ENCODE results near the gene TOPAZ1.

Gene TOPAZ1

GRCh38 chr3:44292947-44293346 is 51.3 kb downstream of the TOPAZ1 start:
- H3K4me3 ChIP-seq (ENCODE audit: low read depth in 1 of 2, low read length in 2 of 2) = no peak overlapping the region
- H3K27ac ChIP-seq (ENCODE audit: low read length) = no peak overlapping the region
- no peaks in the 10 kb centered on the region for H3K4me1 ChIP-seq (ENCODE audit: control insufficient read depth in 1 of 2, insufficient read depth in 2 of 2, low read length in 2 of 2)
- H3K36me3 ChIP-seq (ENCODE audit: control insufficient read depth in 1 of 2, insufficient read depth in 2 of 2, low read length in 2 of 2) = no peaks in the 10 kb centered on the region
- no peaks in the 10 kb centered on the region for H3K9me3 ChIP-seq (ENCODE audit: control insufficient read depth in 1 of 2, low read length in 2 of 2)
- no peaks in the 10 kb centered on the region for H3K27me3 ChIP-seq (ENCODE audit: low read depth, low read length)

DNA sequence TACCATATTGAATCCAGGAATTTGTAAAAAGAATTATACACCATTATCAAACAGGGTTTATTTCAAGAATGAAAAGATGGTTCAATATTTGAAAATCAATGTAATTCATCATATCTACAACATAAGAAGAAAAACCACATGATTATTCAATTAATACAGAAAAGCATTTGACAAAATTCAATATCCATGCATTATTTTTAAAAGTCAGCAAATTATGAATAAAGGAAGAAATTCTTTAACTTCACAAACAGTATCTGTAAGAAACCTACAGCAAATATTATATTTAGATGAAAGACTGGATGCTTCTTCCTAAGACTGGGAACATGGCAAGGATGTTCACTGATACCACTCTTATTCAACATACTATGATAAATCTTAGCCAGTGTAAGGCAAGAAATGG is 55.6 kb downstream of the TOPAZ1 start:
- H3K36me3 ChIP-seq (ENCODE audit: control insufficient read depth in 1 of 2, insufficient read depth in 2 of 2, low read length in 2 of 2) = no peaks in the 10 kb centered on the region
- H3K27me3 ChIP-seq (ENCODE audit: low read depth, low read length) = no peaks in the 10 kb centered on the region
- H3K4me3 ChIP-seq (ENCODE audit: low read depth in 1 of 2, low read length in 2 of 2) = no peak overlapping the region
- H3K27ac ChIP-seq (ENCODE audit: low read length) = no peak overlapping the region
- no peaks in the 10 kb centered on the region for H3K9me3 ChIP-seq (ENCODE audit: control insufficient read depth in 1 of 2, low read length in 2 of 2)
- no peaks in the 10 kb centered on the region for H3K4me1 ChIP-seq (ENCODE audit: control insufficient read depth in 1 of 2, insufficient read depth in 2 of 2, low read length in 2 of 2)

- Histone ChIP-seq H3K36me3 (ENCODE audit: control insufficient read depth in 1 of 2, insufficient read depth in 2 of 2, low read length in 2 of 2) (no peaks in the 10 kb centered on the region), H3K4me3 (ENCODE audit: low read depth in 1 of 2, low read length in 2 of 2) (no peak overlapping the region), H3K9me3 (ENCODE audit: control insufficient read depth in 1 of 2, low read length in 2 of 2) (no peaks in the 10 kb centered on the region), H3K27ac (ENCODE audit: low read length) (no peak overlapping the region), H3K27me3 (ENCODE audit: low read depth, low read length) (no peaks in the 10 kb centered on the region), H3K4me1 (ENCODE audit: control insufficient read depth in 1 of 2, insufficient read depth in 2 of 2, low read length in 2 of 2) (no peaks in the 10 kb centered on the region)
Measured at GRCh38 chr3:44301746-44302145, 60.1 kb downstream of the TOPAZ1 start.

DNA sequence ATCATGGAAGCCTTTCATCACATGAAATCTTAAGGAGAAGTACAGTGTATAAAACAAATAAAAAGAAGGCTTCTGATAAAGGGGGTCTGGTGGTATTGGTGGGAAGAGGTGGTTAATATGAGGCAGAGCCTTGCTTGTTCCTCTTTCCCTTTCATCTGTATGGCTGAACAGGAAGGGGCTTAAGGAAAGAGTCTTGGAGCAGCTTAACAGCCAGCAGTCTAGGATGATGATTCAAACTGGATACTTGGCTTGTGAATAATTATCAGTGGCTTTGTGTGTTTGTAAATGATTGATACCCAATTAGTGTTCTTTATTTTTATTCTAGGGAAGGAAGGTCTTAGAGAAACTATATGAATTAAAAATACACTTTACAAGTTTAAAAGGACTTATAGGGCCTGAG is 67.8 kb downstream of the TOPAZ1 start:
- H3K27me3 ChIP-seq (ENCODE audit: low read depth, low read length) = no peaks in the 10 kb centered on the region
- H3K27ac ChIP-seq (ENCODE audit: low read length) = no peak overlapping the region
- H3K9me3 ChIP-seq (ENCODE audit: control insufficient read depth in 1 of 2, low read length in 2 of 2) = no peaks in the 10 kb centered on the region
- no peaks in the 10 kb centered on the region for H3K36me3 ChIP-seq (ENCODE audit: control insufficient read depth in 1 of 2, insufficient read depth in 2 of 2, low read length in 2 of 2)
- no peak overlapping the region for H3K4me3 ChIP-seq (ENCODE audit: low read depth in 1 of 2, low read length in 2 of 2)
- no peaks in the 10 kb centered on the region for H3K4me1 ChIP-seq (ENCODE audit: control insufficient read depth in 1 of 2, insufficient read depth in 2 of 2, low read length in 2 of 2)

GRCh38 chr3:44318891-44319311 is 77.2 kb downstream of the TOPAZ1 start:
- no peak overlapping the region for H3K4me3 ChIP-seq (ENCODE audit: low read depth in 1 of 2, low read length in 2 of 2)
- H3K36me3 ChIP-seq (ENCODE audit: control insufficient read depth in 1 of 2, insufficient read depth in 2 of 2, low read length in 2 of 2) = no peaks in the 10 kb centered on the region
- H3K4me1 ChIP-seq (ENCODE audit: control insufficient read depth in 1 of 2, insufficient read depth in 2 of 2, low read length in 2 of 2) = no peaks in the 10 kb centered on the region
- H3K9me3 ChIP-seq (ENCODE audit: control insufficient read depth in 1 of 2, low read length in 2 of 2) = no peaks in the 10 kb centered on the region
- H3K27me3 ChIP-seq (ENCODE audit: low read depth, low read length) = no peaks in the 10 kb centered on the region
- no peak overlapping the region for H3K27ac ChIP-seq (ENCODE audit: low read length)

GRCh38 chr3:44321335-44321734 is 79.6 kb downstream of the TOPAZ1 start:
- Histone ChIP-seq H3K9me3 (ENCODE audit: control insufficient read depth in 1 of 2, low read length in 2 of 2) (no peaks in the 10 kb centered on the region), H3K27ac (ENCODE audit: low read length) (no peak overlapping the region), H3K4me1 (ENCODE audit: control insufficient read depth in 1 of 2, insufficient read depth in 2 of 2, low read length in 2 of 2) (no peaks in the 10 kb centered on the region), H3K4me3 (ENCODE audit: low read depth in 1 of 2, low read length in 2 of 2) (no peak overlapping the region), H3K27me3 (ENCODE audit: low read depth, low read length) (no peaks in the 10 kb centered on the region), H3K36me3 (ENCODE audit: control insufficient read depth in 1 of 2, insufficient read depth in 2 of 2, low read length in 2 of 2) (no peaks in the 10 kb centered on the region)

DNA sequence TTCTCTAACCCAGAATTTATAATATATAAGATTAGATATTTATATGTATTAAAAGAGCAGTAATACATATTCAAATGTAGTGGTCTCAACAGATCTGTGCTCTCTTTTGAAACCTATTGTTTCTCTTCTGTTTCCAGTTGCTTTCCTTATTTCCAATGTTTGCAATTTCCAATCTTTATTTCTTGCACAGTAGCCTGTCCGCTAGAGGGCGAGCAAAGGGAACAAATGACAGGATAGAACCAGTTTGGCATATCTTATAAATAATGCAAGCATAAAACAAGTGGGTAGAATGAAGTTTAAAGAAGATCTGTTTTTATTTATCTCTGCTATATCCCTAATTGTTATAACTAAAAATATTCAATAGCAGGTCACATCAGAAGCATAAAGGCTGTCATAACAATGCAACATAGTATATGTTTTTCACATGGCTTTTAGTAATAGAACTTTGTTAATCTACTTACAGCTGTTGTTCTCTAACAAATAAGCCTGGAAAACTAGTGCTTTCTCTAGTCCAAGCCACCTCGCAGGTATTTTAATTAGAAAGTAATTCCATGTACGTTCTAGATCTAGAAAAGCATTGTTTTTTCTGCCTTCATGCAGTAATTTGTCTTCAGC is 81.8 kb downstream of the TOPAZ1 start:
- no peaks in the 10 kb centered on the region for H3K27me3 ChIP-seq (ENCODE audit: low read depth, low read length)

GRCh38 chr3:44324584-44324983 is 82.9 kb downstream of the TOPAZ1 start:
- no peaks in the 10 kb centered on the region for H3K9me3 ChIP-seq (ENCODE audit: control insufficient read depth in 1 of 2, low read length in 2 of 2)
- H3K4me3 ChIP-seq (ENCODE audit: low read depth in 1 of 2, low read length in 2 of 2) = no peak overlapping the region
- no peaks in the 10 kb centered on the region for H3K36me3 ChIP-seq (ENCODE audit: control insufficient read depth in 1 of 2, insufficient read depth in 2 of 2, low read length in 2 of 2)
- no peaks in the 10 kb centered on the region for H3K27me3 ChIP-seq (ENCODE audit: low read depth, low read length)
- H3K27ac ChIP-seq (ENCODE audit: low read length) = no peak overlapping the region
- no peaks in the 10 kb centered on the region for H3K4me1 ChIP-seq (ENCODE audit: control insufficient read depth in 1 of 2, insufficient read depth in 2 of 2, low read length in 2 of 2)

More for the DNA sequence above, 81.8 kb downstream of the TOPAZ1 start:
- H3K4me3 ChIP-seq (ENCODE audit: low read depth in 1 of 2, low read length in 2 of 2) = no peak overlapping the region
- H3K36me3 ChIP-seq (ENCODE audit: control insufficient read depth in 1 of 2, insufficient read depth in 2 of 2, low read length in 2 of 2) = no peaks in the 10 kb centered on the region
- no peak overlapping the region for H3K27ac ChIP-seq (ENCODE audit: low read length)
- H3K4me1 ChIP-seq (ENCODE audit: control insufficient read depth in 1 of 2, insufficient read depth in 2 of 2, low read length in 2 of 2) = no peaks in the 10 kb centered on the region
- no peaks in the 10 kb centered on the region for H3K9me3 ChIP-seq (ENCODE audit: control insufficient read depth in 1 of 2, low read length in 2 of 2)

DNA sequence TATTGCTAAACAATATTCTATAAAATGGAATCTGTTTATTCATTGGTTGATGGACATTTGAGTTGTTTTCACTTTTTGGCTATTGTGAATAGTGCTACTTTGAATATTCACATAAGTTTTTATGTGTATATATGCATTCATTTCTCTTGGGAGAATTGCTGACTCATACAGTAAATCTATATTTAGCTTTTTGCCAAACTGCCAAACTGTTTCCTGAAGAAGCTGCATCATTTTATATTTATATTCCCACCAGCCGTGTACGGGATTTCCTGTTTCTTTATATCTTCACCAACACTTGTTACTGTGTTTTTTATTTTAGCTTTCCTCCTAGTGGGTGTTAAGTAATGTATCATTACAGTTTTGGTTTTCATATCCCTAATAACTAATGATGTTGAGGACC is 84.3 kb downstream of the TOPAZ1 start:
- H3K27ac ChIP-seq (ENCODE audit: low read length) = no peak overlapping the region
- H3K27me3 ChIP-seq (ENCODE audit: low read depth, low read length) = no peaks in the 10 kb centered on the region
- H3K36me3 ChIP-seq (ENCODE audit: control insufficient read depth in 1 of 2, insufficient read depth in 2 of 2, low read length in 2 of 2) = no peaks in the 10 kb centered on the region
- no peak overlapping the region for H3K4me3 ChIP-seq (ENCODE audit: low read depth in 1 of 2, low read length in 2 of 2)
- H3K9me3 ChIP-seq (ENCODE audit: control insufficient read depth in 1 of 2, low read length in 2 of 2) = no peaks in the 10 kb centered on the region
- no peaks in the 10 kb centered on the region for H3K4me1 ChIP-seq (ENCODE audit: control insufficient read depth in 1 of 2, insufficient read depth in 2 of 2, low read length in 2 of 2)

DNA sequence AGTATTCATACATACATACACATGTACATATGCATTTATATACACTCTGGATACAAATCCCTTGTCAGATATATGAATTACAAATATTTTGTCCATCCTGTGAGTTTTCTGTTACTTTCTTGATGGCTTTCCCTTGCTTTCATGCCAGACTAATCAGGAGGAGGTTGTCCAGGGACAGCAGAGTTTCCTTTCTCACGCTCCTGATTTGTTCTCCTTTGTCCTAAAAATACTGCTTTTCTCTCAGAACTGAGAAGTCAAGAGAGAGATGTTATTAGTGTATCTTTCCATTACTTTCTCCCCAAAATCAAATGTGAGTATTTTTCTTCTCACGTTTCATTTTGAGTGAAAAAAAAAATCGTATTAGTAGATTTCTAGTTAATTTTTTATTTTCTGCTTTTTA is 84.8 kb downstream of the TOPAZ1 start:
- Histone ChIP-seq H3K27me3 (ENCODE audit: low read depth, low read length) (no peaks in the 10 kb centered on the region), H3K36me3 (ENCODE audit: control insufficient read depth in 1 of 2, insufficient read depth in 2 of 2, low read length in 2 of 2) (no peaks in the 10 kb centered on the region), H3K4me1 (ENCODE audit: control insufficient read depth in 1 of 2, insufficient read depth in 2 of 2, low read length in 2 of 2) (no peaks in the 10 kb centered on the region), H3K9me3 (ENCODE audit: control insufficient read depth in 1 of 2, low read length in 2 of 2) (no peaks in the 10 kb centered on the region), H3K4me3 (ENCODE audit: low read depth in 1 of 2, low read length in 2 of 2) (no peak overlapping the region), H3K27ac (ENCODE audit: low read length) (no peak overlapping the region)

GRCh38 chr3:44329946-44330345 is 88.3 kb downstream of the TOPAZ1 start:
- Histone ChIP-seq H3K27me3 (ENCODE audit: low read depth, low read length) (no peaks in the 10 kb centered on the region), H3K4me3 (ENCODE audit: low read depth in 1 of 2, low read length in 2 of 2) (no peak overlapping the region), H3K4me1 (ENCODE audit: control insufficient read depth in 1 of 2, insufficient read depth in 2 of 2, low read length in 2 of 2) (no peaks in the 10 kb centered on the region), H3K9me3 (ENCODE audit: control insufficient read depth in 1 of 2, low read length in 2 of 2) (no peaks in the 10 kb centered on the region), H3K36me3 (ENCODE audit: control insufficient read depth in 1 of 2, insufficient read depth in 2 of 2, low read length in 2 of 2) (no peaks in the 10 kb centered on the region), H3K27ac (ENCODE audit: low read length) (no peak overlapping the region)

DNA sequence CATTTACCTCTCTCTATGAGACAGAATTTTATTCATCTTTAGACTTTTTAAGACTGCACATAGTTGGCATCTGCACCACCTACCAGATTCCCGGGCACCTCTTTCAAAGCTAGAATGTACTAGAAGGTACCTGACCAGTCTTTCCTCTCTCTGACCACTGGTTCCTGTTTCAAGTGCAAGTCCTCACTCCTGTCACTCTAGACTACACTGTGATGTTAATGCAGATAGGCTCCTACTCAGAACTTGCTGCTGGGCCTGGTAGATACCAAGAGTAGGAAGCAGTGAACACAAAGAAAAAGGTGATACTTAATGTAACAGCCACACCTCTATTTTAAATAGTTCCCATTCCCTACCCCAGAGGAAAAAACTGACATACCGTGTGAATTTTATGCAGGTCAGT is 88.8 kb downstream of the TOPAZ1 start:
- Histone ChIP-seq H3K36me3 (ENCODE audit: control insufficient read depth in 1 of 2, insufficient read depth in 2 of 2, low read length in 2 of 2) (no peaks in the 10 kb centered on the region), H3K9me3 (ENCODE audit: control insufficient read depth in 1 of 2, low read length in 2 of 2) (no peaks in the 10 kb centered on the region), H3K4me3 (ENCODE audit: low read depth in 1 of 2, low read length in 2 of 2) (no peak overlapping the region), H3K27ac (ENCODE audit: low read length) (no peak overlapping the region), H3K27me3 (ENCODE audit: low read depth, low read length) (no peaks in the 10 kb centered on the region), H3K4me1 (ENCODE audit: control insufficient read depth in 1 of 2, insufficient read depth in 2 of 2, low read length in 2 of 2) (no peaks in the 10 kb centered on the region)

All from muscle layer of duodenum (tissue), 2 donors.